HCT116 (cell line): ENCODE results near the gene SMC4. TPM values are rescaled to one million over a fixed set of nuclear protein-coding genes. Genes with fewer than 3 reads are reported as not detected.

Experiments
- ATAC-seq: fragments of 200-7000 bp; cut with Tn5 transposase; 2 replicates; pipeline ENCODE4 v1.9.1; 2020; ENCODE audit warnings: mild to moderate bottlenecking, moderate library complexity
- BruUV-seq: library from RNA; stranded (reverse); fragments of 400-500 nt; replicated peaks from 2 replicates; lab custom pipeline; 2021; lab: Mats Ljungman, UMichigan
- CTCF ChIA-PET: fragments of 300-600 bp; sonication (Branson Sonifier 250); formaldehyde crosslinking; loops from one replicate; lab custom pipeline; 2021; ENCODE audit warnings: antibody characterized with exemption; lab: Charles Lee
- POLR2A ChIA-PET: fragments of 300-600, 350-600 bp; sonication (Branson Sonifier 250); formaldehyde crosslinking; loops from one replicate; lab custom pipeline; 2021; ENCODE audit warnings: antibody characterized with exemption; lab: Charles Lee
- RAD21 ChIA-PET, 2 experiments: fragments of 300-600 bp; sonication (Branson Sonifier 250); formaldehyde crosslinking; loops; one replicate each; lab custom pipeline; 2023; ENCODE audit warnings: low total read pairs in 2 of 2; ENCODE audit not compliant: uncharacterized antibody in 2 of 2, unreplicated experiment in 2 of 2, low non-redundant PET in 1 of 2; lab: Charles Lee
- DNase-seq: peaks from one replicate; pipeline ENCODE4 v3.0.0-alpha.2; 2010; ENCODE audit warnings: low read depth, low spot score
- H2AFZ ChIP-seq: fragments of 200-600 bp; shearing (Covaris generic), sonication (generic); 2 replicates; pipeline ENCODE4 v1.6.1; 2017; ENCODE audit warnings: low read depth, mixed run types, mixed read lengths, antibody characterized with exemption, low read length; ENCODE audit not compliant: poor library complexity, severe bottlenecking
- H3K27ac ChIP-seq: 2 replicates; pipeline ENCODE4 v1.5.1; 2012; ENCODE audit warnings: low read depth, low read length
- H3K27me3 ChIP-seq: fragments of 200-600 bp; sonication (generic); 2 replicates; pipeline ENCODE4 v1.6.1; 2016; ENCODE audit warnings: mixed run types, low read length, mixed read lengths; ENCODE audit not compliant: insufficient read depth
- H3K36me3 ChIP-seq, 2 experiments: fragments of 200-500 bp in 1 of 2; fragments of 200-600 bp in 1 of 2; sonication (Bioruptor generic) in 1 of 2; sonication (generic) in 1 of 2; 2 replicates each; pipeline versions ENCODE4 v1.5.1 to v1.6.1; 2014 to 2016; ENCODE audit warnings: low read length in 2 of 2, inconsistent platforms in 1 of 2, mixed read lengths in 1 of 2, mixed run types in 1 of 2; ENCODE audit not compliant: insufficient read depth in 2 of 2, control insufficient read depth in 1 of 2
- H3K4me1 ChIP-seq, 2 experiments: fragments of 200-600 bp in 1 of 2; sonication (generic) in 1 of 2; 2 replicates each; pipeline versions ENCODE4 v1.5.1 to v1.6.1; 2012 to 2017; ENCODE audit warnings: low read length in 2 of 2, inconsistent platforms in 1 of 2, mild to moderate bottlenecking in 1 of 2, mixed read lengths in 1 of 2, mixed run types in 1 of 2, moderate library complexity in 1 of 2; ENCODE audit not compliant: insufficient read depth in 2 of 2, control insufficient read depth in 1 of 2
- H3K4me2 ChIP-seq: fragments of 200-600 bp; sonication (generic); 2 replicates; pipeline ENCODE4 v1.6.1; 2017; ENCODE audit warnings: mixed run types, low read length, mixed read lengths
- H3K4me3 ChIP-seq, 2 experiments: fragments of 200-600 bp in 1 of 2; sonication (generic) in 1 of 2; replicated peaks in 1 of 2; 2 replicates each; pipeline ENCODE4 v1.5.1; 2011 to 2016; ENCODE audit warnings: low read length in 2 of 2, control low read depth in 1 of 2, low read depth in 1 of 2, mild to moderate bottlenecking in 1 of 2, mixed read lengths in 1 of 2, mixed run types in 1 of 2
- H3K79me2 ChIP-seq: fragments of 200-600 bp; sonication (generic); 2 replicates; pipeline ENCODE4 v1.6.1; 2017; ENCODE audit warnings: mild to moderate bottlenecking, mixed run types, low read length, moderate library complexity, mixed read lengths; ENCODE audit not compliant: insufficient read depth
- H3K9ac ChIP-seq: fragments of 200-600 bp; sonication (generic); 2 replicates; pipeline ENCODE4 v1.6.1; 2016; ENCODE audit warnings: low read length, mixed read lengths
- H3K9me2 ChIP-seq: fragments of 200-600 bp; sonication (generic), shearing (Covaris generic); 2 replicates; pipeline ENCODE4 v1.6.1; 2017; ENCODE audit warnings: mixed run types, mild to moderate bottlenecking, moderate library complexity; ENCODE audit not compliant: insufficient read depth
- H3K9me3 ChIP-seq, 2 experiments: fragments of 200-500 bp in 1 of 2; fragments of 200-600 bp in 1 of 2; sonication (Bioruptor generic) in 1 of 2; sonication (generic) in 1 of 2; 2 replicates each; pipeline ENCODE4 v1.6.1; 2014 to 2017; ENCODE audit warnings: low read length in 2 of 2, mixed read lengths in 2 of 2, inconsistent platforms in 1 of 2, low read depth in 1 of 2, mild to moderate bottlenecking in 1 of 2, mixed run types in 1 of 2, moderate library complexity in 1 of 2; ENCODE audit not compliant: control insufficient read depth in 1 of 2, insufficient read depth in 1 of 2
- H4K20me1 ChIP-seq: fragments of 200-600 bp; sonication (generic), shearing (Covaris generic); 2 replicates; pipeline ENCODE4 v1.6.1; 2017; ENCODE audit warnings: mixed run types, mild to moderate bottlenecking, moderate library complexity; ENCODE audit not compliant: insufficient read depth
- CBX3 ChIP-seq: IDR thresholded peaks from 2 replicates; pipeline ENCODE4 v1.6.1; 2012; ENCODE audit warnings: low read depth
- CEBPB ChIP-seq: IDR thresholded peaks from 2 replicates; pipeline ENCODE4 v1.6.1; 2012; ENCODE audit warnings: low read depth
- EGR1 ChIP-seq: IDR thresholded peaks from 2 replicates; pipeline ENCODE4 v1.6.1; 2012; ENCODE audit warnings: low read depth
- EZH2 ChIP-seq: fragments of 200-600 bp; sonication (generic); IDR thresholded peaks from 2 replicates; pipeline ENCODE4 v1.6.1; 2017; ENCODE audit warnings: antibody characterized with exemption, mixed run types
- EZH2phosphoT487 ChIP-seq: fragments of 200-600 bp; IDR thresholded peaks from 2 replicates; pipeline ENCODE4 v1.6.1; 2018; ENCODE audit warnings: antibody characterized with exemption, borderline replicate concordance
- FOSL1 ChIP-seq: IDR thresholded peaks from 2 replicates; pipeline ENCODE4 v1.6.1; 2012; ENCODE audit warnings: low read depth
- JUND ChIP-seq: IDR thresholded peaks from 2 replicates; pipeline ENCODE4 v1.6.1; 2012
- POLR2A ChIP-seq: IDR thresholded peaks from 2 replicates; pipeline ENCODE4 v1.7.0; 2011; ENCODE audit warnings: borderline replicate concordance; ENCODE audit not compliant: insufficient read depth, insufficient read length; ENCODE audit errors: extremely low read depth
- POLR2AphosphoS5 ChIP-seq: IDR thresholded peaks from 2 replicates; pipeline ENCODE4 v1.6.1; 2011; ENCODE audit warnings: mild to moderate bottlenecking, low read depth, low read length, moderate library complexity
- RAD21 ChIP-seq: IDR thresholded peaks from 2 replicates; pipeline ENCODE4 v1.6.1; 2012; ENCODE audit warnings: low read depth, mild to moderate bottlenecking
- SIN3A ChIP-seq: IDR thresholded peaks from 2 replicates; pipeline ENCODE4 v1.6.1; 2012; ENCODE audit warnings: low read depth
- SP1 ChIP-seq: IDR thresholded peaks from 2 replicates; pipeline ENCODE4 v1.6.1; 2012; ENCODE audit warnings: low read depth
- SRF ChIP-seq: IDR thresholded peaks from 2 replicates; pipeline ENCODE4 v1.6.1; 2012; ENCODE audit warnings: low read depth
- ZFX ChIP-seq: fragments of 450-650 bp; IDR thresholded peaks from 2 replicates; pipeline ENCODE4 v1.6.1; 2017
- ZNF274 ChIP-seq: fragments of 200-500 bp; sonication (Bioruptor generic); IDR thresholded peaks from 2 replicates; pipeline ENCODE4 v1.6.1; 2014; ENCODE audit warnings: mild to moderate bottlenecking, low read depth, low read length, inconsistent platforms
- intact Hi-C: fragments of 100-400 bp; cut with micrococcal nuclease; formaldehyde crosslinking; loops from 2 replicates; pipeline ENCODE4 v1.10.0; 2022
- total RNA-seq: library from RNA; stranded (reverse); gene quantifications from one replicate; pipeline ENCODE4 v1.2.1, GENCODE V29; 2021; ENCODE audit not compliant: unreplicated experiment
- TF ChIP-seq, protein P1 (sequence below): IDR thresholded peaks from 2 replicates; pipeline ENCODE4 v1.6.1; 2012; ENCODE audit warnings: low read depth
- TF ChIP-seq, protein P2 (sequence below), 3 experiments: fragments of 200-600 bp in 1 of 3; sonication (generic) in 1 of 3; IDR thresholded peaks in 2 of 3; conservative IDR thresholded peaks in 1 of 3; 2 replicates each; pipeline ENCODE4 v1.5.1; 2012 to 2017; ENCODE audit warnings: low read depth in 2 of 3, low read length in 2 of 3, antibody characterized with exemption in 1 of 3, borderline replicate concordance in 1 of 3, control low read depth in 1 of 3, mild to moderate bottlenecking in 1 of 3, mixed read lengths in 1 of 3, mixed run types in 1 of 3, moderate library complexity in 1 of 3; ENCODE audit not compliant: insufficient read depth in 1 of 3
- TF ChIP-seq, protein P3 (sequence below): IDR thresholded peaks from 2 replicates; pipeline ENCODE4 v1.6.1; 2012

Gene SMC4
- total RNA-seq, 1 experiment from 2014 or later: 123 TPM

DNA sequence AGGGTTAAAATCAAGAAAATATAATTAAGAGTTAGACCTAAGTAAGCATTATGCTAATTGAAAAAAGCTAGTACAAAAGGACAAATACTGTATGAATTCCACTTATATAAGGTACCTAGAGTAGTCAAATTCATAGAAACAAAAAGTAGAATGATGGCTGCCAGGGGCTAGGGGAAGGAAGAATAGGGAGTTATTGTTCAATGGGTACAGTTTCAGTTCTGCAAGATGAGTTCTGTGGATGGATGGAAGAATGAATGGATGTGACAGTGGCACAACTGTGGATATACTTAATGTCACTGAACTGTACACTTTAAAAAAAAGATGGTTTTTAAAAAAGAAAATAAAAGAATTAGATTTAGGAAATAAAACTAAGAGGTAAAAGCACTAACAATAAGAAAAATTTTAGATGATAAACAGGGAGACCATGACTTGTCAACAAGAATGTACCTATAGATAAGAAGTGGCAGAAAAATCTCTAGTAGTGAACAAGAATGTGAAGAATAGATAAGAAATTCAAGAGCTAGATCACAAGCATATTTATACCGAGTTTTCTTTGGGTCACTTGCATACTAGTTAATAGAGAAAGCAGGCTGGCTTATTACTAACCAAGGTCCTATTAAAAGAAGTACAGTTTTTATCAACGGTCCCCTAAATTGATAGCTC, 6.0 kb upstream of the SMC4 start:
- Histone ChIP-seq H4K20me1 (no peaks in the 10 kb centered on the region), H3K4me2 (no peak overlapping the region), H3K79me2 (peaks cover 47% of the 10 kb centered on the region), H3K27ac (no peak overlapping the region), H3K9ac (no peak overlapping the region), H3K36me3 (no peaks in the 10 kb centered on the region), H3K9me2 (no peaks in the 10 kb centered on the region), H3K4me3 (no peak overlapping the region), H2AFZ (no peak overlapping the region), H3K27me3 (no peaks in the 10 kb centered on the region), H3K9me3 (no peaks in the 10 kb centered on the region), H3K4me1 (peaks cover 5 to 15% of the 10 kb centered on the region in 2 experiments; a peak in 3 of 4 replicates)
- intact Hi-C loops: no loop called here
- ChIA-PET RAD21 (no interaction called here), CTCF (no interaction called here), POLR2A (no interaction called here)
- no TSS peak for BruUV-seq
- DNase-seq: no peak
- no peak for ATAC-seq
- TF ChIP-seq EZH2 (no peak), ZFX (no peak), CBX3 (no peak), POLR2A (no peak), RAD21 (no peak), EGR1 (no peak), FOSL1 (no peak)

DNA sequence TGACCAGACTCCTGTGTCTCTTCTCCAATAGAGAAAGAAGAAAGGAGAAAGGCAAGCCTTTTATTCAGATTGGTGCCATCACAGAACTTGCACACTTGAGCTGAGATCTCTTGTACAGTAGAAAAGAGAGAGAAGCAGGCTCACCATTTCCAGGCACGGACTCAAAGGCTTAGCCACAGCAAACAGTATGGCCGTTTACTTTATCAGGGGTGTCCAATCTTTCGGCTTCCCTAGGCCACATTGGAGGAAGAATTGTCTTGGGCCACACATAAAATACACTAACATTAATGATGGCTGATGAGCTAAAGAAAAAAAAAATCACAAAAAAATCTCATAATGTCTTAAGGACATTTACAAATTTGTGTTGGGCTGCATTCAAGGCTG, 5.4 kb upstream of the SMC4 start:
- no TSS peak for BruUV-seq
- peaks cover 51% of the 10 kb centered on the region for H3K79me2 ChIP-seq
- POLR2A ChIA-PET: no interaction called here
- no peak overlapping the region for H3K9ac ChIP-seq
- CTCF ChIA-PET: no interaction called here
- peaks cover 5 to 15% of the 10 kb centered on the region in 2 experiments; a peak in 3 of 4 replicates for H3K4me1 ChIP-seq
- H3K9me3 ChIP-seq: no peaks in the 10 kb centered on the region
- no peaks in the 10 kb centered on the region for H3K36me3 ChIP-seq
- no peak overlapping the region for H2AFZ ChIP-seq
- H3K4me3 ChIP-seq: no peak overlapping the region
- no peak overlapping the region for H3K4me2 ChIP-seq
- H3K27me3 ChIP-seq: no peaks in the 10 kb centered on the region
- no peak for ATAC-seq
- intact Hi-C loops: no loop called here
- H4K20me1 ChIP-seq: no peaks in the 10 kb centered on the region
- DNase-seq: no peak
- RAD21 ChIA-PET: no interaction called here
- H3K27ac ChIP-seq: no peak overlapping the region
- no peaks in the 10 kb centered on the region for H3K9me2 ChIP-seq
- TF ChIP-seq SIN3A (no peak), JUND (no peak), POLR2AphosphoS5 (no peak), CEBPB (no peak), SRF (no peak), EZH2 (no peak), ZNF274 (no peak), SP1 (no peak), ZFX (no peak), EZH2phosphoT487 (no peak), RAD21 (no peak)
- TF ChIP-seq, protein P1, sequence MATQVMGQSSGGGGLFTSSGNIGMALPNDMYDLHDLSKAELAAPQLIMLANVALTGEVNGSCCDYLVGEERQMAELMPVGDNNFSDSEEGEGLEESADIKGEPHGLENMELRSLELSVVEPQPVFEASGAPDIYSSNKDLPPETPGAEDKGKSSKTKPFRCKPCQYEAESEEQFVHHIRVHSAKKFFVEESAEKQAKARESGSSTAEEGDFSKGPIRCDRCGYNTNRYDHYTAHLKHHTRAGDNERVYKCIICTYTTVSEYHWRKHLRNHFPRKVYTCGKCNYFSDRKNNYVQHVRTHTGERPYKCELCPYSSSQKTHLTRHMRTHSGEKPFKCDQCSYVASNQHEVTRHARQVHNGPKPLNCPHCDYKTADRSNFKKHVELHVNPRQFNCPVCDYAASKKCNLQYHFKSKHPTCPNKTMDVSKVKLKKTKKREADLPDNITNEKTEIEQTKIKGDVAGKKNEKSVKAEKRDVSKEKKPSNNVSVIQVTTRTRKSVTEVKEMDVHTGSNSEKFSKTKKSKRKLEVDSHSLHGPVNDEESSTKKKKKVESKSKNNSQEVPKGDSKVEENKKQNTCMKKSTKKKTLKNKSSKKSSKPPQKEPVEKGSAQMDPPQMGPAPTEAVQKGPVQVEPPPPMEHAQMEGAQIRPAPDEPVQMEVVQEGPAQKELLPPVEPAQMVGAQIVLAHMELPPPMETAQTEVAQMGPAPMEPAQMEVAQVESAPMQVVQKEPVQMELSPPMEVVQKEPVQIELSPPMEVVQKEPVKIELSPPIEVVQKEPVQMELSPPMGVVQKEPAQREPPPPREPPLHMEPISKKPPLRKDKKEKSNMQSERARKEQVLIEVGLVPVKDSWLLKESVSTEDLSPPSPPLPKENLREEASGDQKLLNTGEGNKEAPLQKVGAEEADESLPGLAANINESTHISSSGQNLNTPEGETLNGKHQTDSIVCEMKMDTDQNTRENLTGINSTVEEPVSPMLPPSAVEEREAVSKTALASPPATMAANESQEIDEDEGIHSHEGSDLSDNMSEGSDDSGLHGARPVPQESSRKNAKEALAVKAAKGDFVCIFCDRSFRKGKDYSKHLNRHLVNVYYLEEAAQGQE: no peak
- TF ChIP-seq, protein P2, sequence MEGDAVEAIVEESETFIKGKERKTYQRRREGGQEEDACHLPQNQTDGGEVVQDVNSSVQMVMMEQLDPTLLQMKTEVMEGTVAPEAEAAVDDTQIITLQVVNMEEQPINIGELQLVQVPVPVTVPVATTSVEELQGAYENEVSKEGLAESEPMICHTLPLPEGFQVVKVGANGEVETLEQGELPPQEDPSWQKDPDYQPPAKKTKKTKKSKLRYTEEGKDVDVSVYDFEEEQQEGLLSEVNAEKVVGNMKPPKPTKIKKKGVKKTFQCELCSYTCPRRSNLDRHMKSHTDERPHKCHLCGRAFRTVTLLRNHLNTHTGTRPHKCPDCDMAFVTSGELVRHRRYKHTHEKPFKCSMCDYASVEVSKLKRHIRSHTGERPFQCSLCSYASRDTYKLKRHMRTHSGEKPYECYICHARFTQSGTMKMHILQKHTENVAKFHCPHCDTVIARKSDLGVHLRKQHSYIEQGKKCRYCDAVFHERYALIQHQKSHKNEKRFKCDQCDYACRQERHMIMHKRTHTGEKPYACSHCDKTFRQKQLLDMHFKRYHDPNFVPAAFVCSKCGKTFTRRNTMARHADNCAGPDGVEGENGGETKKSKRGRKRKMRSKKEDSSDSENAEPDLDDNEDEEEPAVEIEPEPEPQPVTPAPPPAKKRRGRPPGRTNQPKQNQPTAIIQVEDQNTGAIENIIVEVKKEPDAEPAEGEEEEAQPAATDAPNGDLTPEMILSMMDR (IDR thresholded peaks at IDR 0.05 in 2 of 3, conservative IDR thresholded peaks at IDR 0.05 in 1 of 3; ENCODE audit: borderline replicate concordance in 1 of 3, insufficient read depth in 1 of 3, low read depth in 2 of 3, low read length in 2 of 3): no peak
- TF ChIP-seq, protein P3, sequence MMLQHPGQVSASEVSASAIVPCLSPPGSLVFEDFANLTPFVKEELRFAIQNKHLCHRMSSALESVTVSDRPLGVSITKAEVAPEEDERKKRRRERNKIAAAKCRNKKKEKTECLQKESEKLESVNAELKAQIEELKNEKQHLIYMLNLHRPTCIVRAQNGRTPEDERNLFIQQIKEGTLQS: no peak
